Esophagus muscularis mucosa (tissue), 4 donors: ENCODE data around the gene SLC7A7. TPM values are rescaled to one million over a fixed set of nuclear protein-coding genes. Genes with fewer than 3 reads are reported as not detected.
"Not testable (repeated sequence)": the region's sequence is repeated elsewhere in the genome, so short reads cannot be mapped to it uniquely, and the experiment has no call there.

Experiments used
- DNase-seq: peaks from one replicate; pipeline ENCODE4 v3.0.0-alpha.2; 2017; ENCODE audit errors: extremely low spot score
- H3K27ac ChIP-seq, 4 donors: fragments of 200-600 bp; sonication (generic); replicated peaks in 1 of 4; 1 replicate in 3 of 4; 2 replicates in 1 of 4; pipeline ENCODE4 v1.5.1; 2016 to 2019; ENCODE audit warnings: mild to moderate bottlenecking in 1 of 4
- H3K27me3 ChIP-seq, 4 donors: fragments of 200-600 bp; sonication (generic); one replicate each; pipeline versions ENCODE4 v1.5.1 to v1.6.0; 2016 to 2019
- H3K36me3 ChIP-seq, 4 donors: fragments of 200-600 bp; sonication (generic); one replicate each; pipeline ENCODE4 v1.5.1; 2016 to 2019
- H3K4me1 ChIP-seq, 4 donors: fragments of 200-600 bp; sonication (generic); one replicate each; pipeline ENCODE4 v1.5.1; 2016 to 2019
- H3K4me3 ChIP-seq, 4 donors: fragments of 200-600 bp; sonication (generic); 1 replicate in 2 of 4; 2 replicates in 2 of 4; pipeline ENCODE4 v1.5.1; 2016 to 2019; ENCODE audit warnings: mild to moderate bottlenecking in 4 of 4, moderate library complexity in 1 of 4
- H3K9me3 ChIP-seq, 4 donors: fragments of 200-600 bp; sonication (generic); 1 replicate in 3 of 4; 2 replicates in 1 of 4; pipeline ENCODE4 v1.5.1; 2016 to 2019
- EP300 ChIP-seq: sonication (generic); formaldehyde crosslinking; IDR thresholded peaks from one replicate; pipeline ENCODE4 v1.6.1; 2017; ENCODE audit warnings: antibody characterized with exemption
- POLR2A ChIP-seq: fragments of 450-650 bp; IDR thresholded peaks from one replicate; pipeline ENCODE4 v1.6.1; 2017; ENCODE audit warnings: antibody characterized with exemption, moderate library complexity, mild to moderate bottlenecking, low read depth
- POLR2AphosphoS5 ChIP-seq, 2 donors: sonication (generic); formaldehyde crosslinking; IDR thresholded peaks; one replicate each; pipeline ENCODE4 v1.6.1; 2017; ENCODE audit warnings: antibody characterized with exemption in 2 of 2
- WGBS: methylation state at CpG from one replicate; pipeline ENCODE4 v1.1.5; 2018; 5-methylcytosine and 5-hydroxymethylcytosine counted together
- intact Hi-C: fragments of 100-400 bp; cut with DNase I; formaldehyde crosslinking; loops from one replicate; pipeline ENCODE4 v1.15.1; 2023
- total RNA-seq, 4 donors: library from RNA; depleted of rRNA; stranded (reverse); fragments of >200 nt; gene quantifications; one replicate each; pipeline versions ENCODE4 v1.1.0 to v1.2.1, GENCODE V29; 2016
- TF ChIP-seq, protein P1 (sequence below), 3 experiments: fragments of 200-600 bp in 2 of 3; fragments of 450-650 bp in 1 of 3; sonication (generic) in 2 of 3; IDR thresholded peaks; one replicate each; pipeline ENCODE4 v1.5.1; 2017 to 2019; ENCODE audit warnings: antibody characterized with exemption in 3 of 3, mild to moderate bottlenecking in 2 of 3, moderate library complexity in 1 of 3

The SLC7A7 gene
- total RNA-seq, 4 donors from 2014 or later, result 9.6 to 22.9 (median 15.3) TPM

DNA sequence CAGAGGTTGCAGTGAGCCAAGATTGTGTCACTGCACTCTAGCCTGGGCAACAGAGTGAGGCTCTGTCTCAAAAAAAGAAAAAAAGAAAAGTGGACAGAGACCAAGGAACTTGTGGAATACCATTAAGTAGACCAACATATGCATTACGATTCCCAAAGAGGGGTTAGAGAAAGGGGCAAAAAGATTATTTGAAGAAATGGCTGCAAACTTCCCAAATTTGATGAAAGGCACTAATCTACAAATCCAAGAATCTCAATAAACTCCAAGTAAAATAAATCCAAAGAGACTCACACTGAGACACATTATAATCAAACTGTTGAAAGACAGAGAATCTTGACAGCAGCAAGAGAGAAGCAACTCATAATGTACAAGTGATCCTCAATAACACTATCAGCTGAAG, 53.5 kb downstream of the SLC7A7 start:
- Histone ChIP-seq H3K4me3 (no peak overlapping the region), H3K27ac (no peak overlapping the region), H3K36me3 (no peaks in the 10 kb centered on the region), H3K27me3 (no peaks in the 10 kb centered on the region), H3K9me3 (peaks cover 0 to 20% (median 12%) of the 10 kb centered on the region in 4 donors), H3K4me1 (peaks cover 5 to 10% (median 8%) of the 10 kb centered on the region in 4 donors)
- intact Hi-C loops, result no loop called here
- no peak for DNase-seq
- TF ChIP-seq EP300 (no peak), POLR2A (no peak), POLR2AphosphoS5 (IDR thresholded peaks at IDR 0.05) (no peak)
- TF ChIP-seq, protein P1, sequence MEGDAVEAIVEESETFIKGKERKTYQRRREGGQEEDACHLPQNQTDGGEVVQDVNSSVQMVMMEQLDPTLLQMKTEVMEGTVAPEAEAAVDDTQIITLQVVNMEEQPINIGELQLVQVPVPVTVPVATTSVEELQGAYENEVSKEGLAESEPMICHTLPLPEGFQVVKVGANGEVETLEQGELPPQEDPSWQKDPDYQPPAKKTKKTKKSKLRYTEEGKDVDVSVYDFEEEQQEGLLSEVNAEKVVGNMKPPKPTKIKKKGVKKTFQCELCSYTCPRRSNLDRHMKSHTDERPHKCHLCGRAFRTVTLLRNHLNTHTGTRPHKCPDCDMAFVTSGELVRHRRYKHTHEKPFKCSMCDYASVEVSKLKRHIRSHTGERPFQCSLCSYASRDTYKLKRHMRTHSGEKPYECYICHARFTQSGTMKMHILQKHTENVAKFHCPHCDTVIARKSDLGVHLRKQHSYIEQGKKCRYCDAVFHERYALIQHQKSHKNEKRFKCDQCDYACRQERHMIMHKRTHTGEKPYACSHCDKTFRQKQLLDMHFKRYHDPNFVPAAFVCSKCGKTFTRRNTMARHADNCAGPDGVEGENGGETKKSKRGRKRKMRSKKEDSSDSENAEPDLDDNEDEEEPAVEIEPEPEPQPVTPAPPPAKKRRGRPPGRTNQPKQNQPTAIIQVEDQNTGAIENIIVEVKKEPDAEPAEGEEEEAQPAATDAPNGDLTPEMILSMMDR (IDR thresholded peaks at IDR 0.05), result no peak
- WGBS, result 90% methylated on average over 1 of the region's 1 CpG

GRCh38 chr14:22757972-22758650, 57.1 kb downstream of the SLC7A7 start:
- H3K27me3 ChIP-seq, DNase-seq, H3K27ac ChIP-seq, intact Hi-C loops, H3K4me3 ChIP-seq, H3K4me1 ChIP-seq, H3K36me3 ChIP-seq: not testable (repeated sequence)
- H3K9me3 ChIP-seq, result peaks cover 0 to 20% (median 12%) of the 10 kb centered on the region in 4 donors
- 83% methylated on average over 10 of the region's 10 CpGs for WGBS

DNA sequence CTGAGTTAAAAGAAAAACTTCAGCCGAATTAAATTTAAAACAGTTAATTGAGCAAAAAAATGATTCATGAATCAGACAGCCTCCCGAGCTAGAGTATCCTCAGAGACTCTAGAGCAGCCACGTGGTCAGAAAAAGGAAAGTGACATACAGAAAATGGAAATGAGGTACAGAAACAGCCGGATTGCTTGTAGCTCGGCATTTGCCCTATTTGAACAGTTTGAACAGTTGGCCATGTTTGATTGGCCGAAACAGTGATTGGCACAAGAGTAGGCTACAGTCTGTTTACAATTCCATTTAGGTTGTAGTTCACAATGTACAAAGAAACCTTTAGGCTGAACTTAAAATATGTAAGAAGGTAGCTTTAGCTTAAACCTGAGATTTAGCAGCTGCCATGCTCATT, 61.6 kb downstream of the SLC7A7 start:
- no peak for DNase-seq
- intact Hi-C loops, result no loop called here
- Histone ChIP-seq H3K27me3 (peaks cover 0 to 4% (median 0%) of the 10 kb centered on the region in 4 donors), H3K4me1 (no peaks in the 10 kb centered on the region), H3K9me3 (no peaks in the 10 kb centered on the region), H3K36me3 (no peaks in the 10 kb centered on the region), H3K4me3 (no peak overlapping the region), H3K27ac (no peak overlapping the region)
- 68% methylated on average over 6 of the region's 6 CpGs for WGBS
- TF ChIP-seq EP300 (no peak), POLR2AphosphoS5 (IDR thresholded peaks at IDR 0.05) (no peak), POLR2A (no peak)
- TF ChIP-seq, protein P1 (IDR thresholded peaks at IDR 0.05), result no peak

GRCh38 chr14:22752422-22752821, 62.8 kb downstream of the SLC7A7 start:
- intact Hi-C loops, result no loop called here
- no peaks in the 10 kb centered on the region for H3K36me3 ChIP-seq
- H3K27me3 ChIP-seq, result peaks cover 0 to 4% (median 0%) of the 10 kb centered on the region in 4 donors
- no peaks in the 10 kb centered on the region for H3K9me3 ChIP-seq
- no peak overlapping the region for H3K4me3 ChIP-seq
- WGBS, result 92% methylated on average over 8 of the region's 8 CpGs
- no peak for TF ChIP-seq EP300
- no peak for TF ChIP-seq POLR2AphosphoS5 (IDR thresholded peaks at IDR 0.05)
- DNase-seq, result no peak
- H3K4me1 ChIP-seq, result no peaks in the 10 kb centered on the region
- H3K27ac ChIP-seq, result no peak overlapping the region

DNA sequence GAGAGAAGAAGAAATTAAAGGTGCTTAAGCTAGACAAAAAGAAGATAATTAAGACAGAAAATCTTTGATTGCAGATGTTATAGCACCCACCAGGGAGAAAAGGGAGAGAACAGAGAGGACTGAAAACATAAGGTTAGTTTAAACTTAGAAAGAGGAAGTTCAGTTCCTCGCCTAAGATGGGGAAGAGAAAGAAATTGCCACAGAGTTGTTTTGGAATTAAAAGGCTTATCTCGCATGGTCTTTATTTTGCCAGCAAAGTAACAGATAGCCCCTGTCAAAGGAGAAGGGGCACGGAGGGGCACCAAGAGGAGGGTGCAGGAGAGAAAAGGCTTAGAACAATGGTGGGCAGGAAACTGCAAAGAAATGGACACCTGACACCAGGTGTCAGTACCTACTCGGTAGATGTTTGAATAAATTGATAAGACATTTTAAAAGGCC, 66.6 kb downstream of the SLC7A7 start:
- Histone ChIP-seq H3K27me3 (peaks cover 0 to 4% (median 0%) of the 10 kb centered on the region in 4 donors), H3K9me3 (no peaks in the 10 kb centered on the region), H3K36me3 (no peaks in the 10 kb centered on the region), H3K4me1 (no peaks in the 10 kb centered on the region), H3K4me3 (no peak overlapping the region), H3K27ac (no peak overlapping the region)
- intact Hi-C loops, result no loop called here
- DNase-seq, result no peak
- no peak for TF ChIP-seq POLR2A
- 34% methylated on average over 4 of the region's 4 CpGs for WGBS

DNA sequence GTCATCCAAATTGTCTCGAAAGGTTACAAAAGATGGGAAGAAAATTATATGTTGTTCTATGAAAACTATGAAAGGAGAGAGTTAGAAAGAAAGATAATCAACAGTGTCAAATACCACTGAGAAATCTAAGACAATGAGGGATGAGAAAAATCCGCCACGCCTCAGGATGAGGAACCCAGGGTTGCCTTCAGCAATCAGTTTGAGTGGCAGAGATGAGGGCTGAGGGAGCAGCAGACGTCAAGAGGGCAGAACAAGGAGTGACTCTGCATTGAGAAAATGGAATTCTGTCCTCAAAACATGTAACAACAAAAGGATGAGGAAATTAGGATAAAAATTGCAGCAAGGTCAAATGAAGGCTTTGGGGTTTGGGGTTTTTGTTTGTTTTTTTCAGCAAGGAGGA, 67.0 kb downstream of the SLC7A7 start:
- H3K27me3 ChIP-seq, result peaks cover 0 to 4% (median 0%) of the 10 kb centered on the region in 4 donors
- TF ChIP-seq EP300 (no peak), POLR2A (no peak), POLR2AphosphoS5 (IDR thresholded peaks at IDR 0.05) (no peak)
- TF ChIP-seq, protein P1 (IDR thresholded peaks at IDR 0.05), result no peak
- intact Hi-C loops, result no loop called here
- DNase-seq, result no peak
- no peaks in the 10 kb centered on the region for H3K4me1 ChIP-seq
- H3K36me3 ChIP-seq, result no peaks in the 10 kb centered on the region
- H3K27ac ChIP-seq, result no peak overlapping the region
- H3K9me3 ChIP-seq, result no peaks in the 10 kb centered on the region
- no peak overlapping the region for H3K4me3 ChIP-seq
- 69% methylated on average over 4 of the region's 4 CpGs for WGBS
